GM12878 (cell line): Measurements from ENCODE around the gene TNKS1BP1.

ENCODE experiments used
- BMI1 ChIP-seq: fragments of 450-650 bp; IDR thresholded peaks from 2 replicates; pipeline ENCODE4 v1.6.1; 2016; ENCODE audit warnings: mild to moderate bottlenecking, moderate library complexity, borderline replicate concordance
- CTCF ChIP-seq, 3 experiments: IDR thresholded peaks in 2 of 3; conservative IDR thresholded peaks in 1 of 3; 2 replicates each; pipeline ENCODE4 v1.5.1; 2011; ENCODE audit warnings: low read depth in 3 of 3, low read length in 3 of 3, mild to moderate bottlenecking in 3 of 3, control low read depth in 2 of 3, moderate library complexity in 2 of 3, inconsistent platforms in 1 of 3, mixed read lengths in 1 of 3; ENCODE audit not compliant: control insufficient read depth in 2 of 3, insufficient read depth in 1 of 3; ENCODE audit errors: extremely low read depth in 1 of 3
- ELK1 ChIP-seq: IDR thresholded peaks from 2 replicates; pipeline ENCODE4 v1.6.1; 2012; ENCODE audit warnings: low read depth, low read length, improper control_type of control experiment
- GATAD2B ChIP-seq: fragments of 450-650 bp; conservative IDR thresholded peaks from 2 replicates; pipeline ENCODE4 v1.6.1; 2017; ENCODE audit warnings: low read depth, mild to moderate bottlenecking, moderate library complexity
- JUNB ChIP-seq: IDR thresholded peaks from 2 replicates; pipeline ENCODE4 v1.6.1; 2016; ENCODE audit warnings: antibody characterized with exemption, mild to moderate bottlenecking
- NFYA ChIP-seq: IDR thresholded peaks from 2 replicates; pipeline ENCODE4 v1.6.1; 2011; ENCODE audit warnings: low read depth, mild to moderate bottlenecking, low read length, improper control_type of control experiment, borderline replicate concordance
- NFYB ChIP-seq: IDR thresholded peaks from 2 replicates; pipeline ENCODE4 v1.6.1; 2011; ENCODE audit warnings: low read depth, mild to moderate bottlenecking, low read length, improper control_type of control experiment, moderate library complexity; ENCODE audit not compliant: insufficient read depth
- NRF1 ChIP-seq: conservative IDR thresholded peaks from 2 replicates; pipeline ENCODE4 v1.6.1; 2011; ENCODE audit warnings: mild to moderate bottlenecking, low read depth, low read length, improper control_type of control experiment
- PBX3 ChIP-seq: IDR thresholded peaks from 2 replicates; pipeline ENCODE4 v1.6.1; 2011; ENCODE audit warnings: mild to moderate bottlenecking, low read depth, low read length, moderate library complexity; ENCODE audit not compliant: insufficient replicate concordance
- RFX5 ChIP-seq: IDR thresholded peaks from 2 replicates; pipeline ENCODE4 v1.6.1; 2011; ENCODE audit warnings: low read depth, low read length, improper control_type of control experiment
- SIN3A ChIP-seq: IDR thresholded peaks from 2 replicates; pipeline ENCODE4 v1.6.1; 2012; ENCODE audit warnings: low read depth, low read length, improper control_type of control experiment

GRCh38 chr11:57297221-57297620 is 27.5 kb downstream of the TNKS1BP1 start:
- TF ChIP-seq BMI1 (no peak), JUNB (no peak), CTCF (IDR thresholded peaks at IDR 0.05 in 2 of 3, conservative IDR thresholded peaks at IDR 0.05 in 1 of 3; ENCODE audit: control insufficient read depth in 2 of 3, extremely low read depth in 1 of 3, insufficient read depth in 1 of 3, low read depth in 3 of 3, low read length in 3 of 3) (no peak), NFYB (no peak), NFYA (no peak), NRF1 (no peak), ELK1 (no peak), SIN3A (no peak), PBX3 (no peak), RFX5 (no peak), GATAD2B (no peak)
